ENCODE results near the gene PAX9.

PAX9 gene

DNA sequence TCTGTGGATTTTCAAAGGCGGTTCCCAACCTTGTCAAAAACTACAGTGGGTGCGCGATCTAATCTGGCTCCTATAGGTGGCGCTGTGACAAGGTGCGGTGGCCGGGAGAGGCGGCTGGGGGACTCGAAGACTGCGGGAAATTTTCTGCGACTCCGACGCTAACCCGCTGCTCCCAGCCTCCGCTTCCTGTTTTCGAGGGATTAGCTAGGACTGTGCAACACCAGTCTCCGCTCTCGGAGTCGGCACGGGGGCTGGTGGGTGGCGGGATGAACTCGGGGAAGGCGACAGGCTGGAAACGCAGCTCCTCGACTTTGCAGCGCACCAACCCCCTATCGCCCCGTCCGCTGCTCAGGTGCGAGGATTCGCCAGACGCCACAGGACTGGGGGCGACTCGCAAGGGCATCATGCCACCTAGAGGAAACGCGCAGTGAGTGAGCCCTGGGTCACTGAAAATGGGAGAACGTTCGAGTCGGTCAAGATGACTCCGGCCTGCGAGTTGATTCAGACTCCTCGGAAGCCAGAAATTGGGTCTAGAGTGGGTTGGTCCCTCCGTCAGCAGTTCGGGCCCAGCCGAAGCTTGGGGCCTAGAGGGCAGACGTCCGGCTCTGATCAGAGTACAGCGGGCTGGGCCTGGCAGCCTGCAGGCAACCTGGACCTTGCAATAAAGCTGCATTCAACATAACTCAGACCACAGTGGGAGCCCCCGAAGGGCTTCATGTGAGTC, 5.5 kb upstream of the PAX9 start:
- Histone ChIP-seq H2BK15ac (ENCODE audit: low read length) (no peak overlapping the region), H3K4ac (ENCODE audit: low read length) (no peak overlapping the region), H3K27ac (replicated peaks; ENCODE audit: low read length) (no peak overlapping the region), H4K8ac (ENCODE audit: low read depth, low read length) (no peak overlapping the region), H2AK5ac (ENCODE audit: low read depth, low read length) (no peak overlapping the region), H3K4me1 (ENCODE audit: control insufficient read depth in 2 of 2, insufficient read depth in 1 of 2, low read depth in 1 of 2, low read length in 2 of 2) (peaks cover 0 to 8% of the 10 kb centered on the region in 2 donors), H3K4me2 (ENCODE audit: insufficient read depth, low read length, poor library complexity, severe bottlenecking) (peak overlapping the region; percentile 60), H3K18ac (ENCODE audit: low read length) (peak overlapping the region; percentile 50), H2BK12ac (ENCODE audit: low read length) (no peak overlapping the region), H2BK5ac (ENCODE audit: low read length) (no peak overlapping the region), H3K79me1 (ENCODE audit: low read depth, low read length) (no peaks in the 10 kb centered on the region), H2BK120ac (ENCODE audit: low read depth, low read length) (no peak overlapping the region), H3K9me3 (replicated peaks in 1 of 2; ENCODE audit: control insufficient read depth in 2 of 2, insufficient read depth in 1 of 2, low read depth in 1 of 2, low read length in 2 of 2) (peaks cover 2 to 5% of the 10 kb centered on the region in 2 donors), H3K36me3 (replicated peaks in 1 of 2; ENCODE audit: control insufficient read depth in 2 of 2, insufficient read depth in 2 of 2, low read length in 2 of 2) (no peaks in the 10 kb centered on the region), H3K23ac (ENCODE audit: low read depth, low read length, poor library complexity) (no peak overlapping the region), H4K91ac (ENCODE audit: low read depth, low read length, poor library complexity) (no peak overlapping the region), H3K4me3 (ENCODE audit: low read length in 2 of 2) (peak overlapping the region; percentile 19 to 51), H3K27me3 (ENCODE audit: control insufficient read depth in 3 of 3, insufficient read depth in 3 of 3, low read depth in 1 of 3, low read length in 3 of 3) (peaks cover 60 to 100% (median 95%) of the 10 kb centered on the region in 3 experiments), H2AFZ (ENCODE audit: low read length) (peak overlapping the region; percentile 90), H3K9ac (ENCODE audit: low read depth, low read length, poor library complexity) (peak overlapping the region; percentile 7), H3K14ac (ENCODE audit: low read length) (no peak overlapping the region)
- WGBS, 2 donors (ENCODE audit: extremely low coverage in 2 of 2, insufficient read length in 2 of 2, insufficient replicate concordance in 1 of 2): no CpG with 5 or more reads among the region's 48 CpGs
- no peak for DNase-seq (ENCODE audit: low spot score)

DNA sequence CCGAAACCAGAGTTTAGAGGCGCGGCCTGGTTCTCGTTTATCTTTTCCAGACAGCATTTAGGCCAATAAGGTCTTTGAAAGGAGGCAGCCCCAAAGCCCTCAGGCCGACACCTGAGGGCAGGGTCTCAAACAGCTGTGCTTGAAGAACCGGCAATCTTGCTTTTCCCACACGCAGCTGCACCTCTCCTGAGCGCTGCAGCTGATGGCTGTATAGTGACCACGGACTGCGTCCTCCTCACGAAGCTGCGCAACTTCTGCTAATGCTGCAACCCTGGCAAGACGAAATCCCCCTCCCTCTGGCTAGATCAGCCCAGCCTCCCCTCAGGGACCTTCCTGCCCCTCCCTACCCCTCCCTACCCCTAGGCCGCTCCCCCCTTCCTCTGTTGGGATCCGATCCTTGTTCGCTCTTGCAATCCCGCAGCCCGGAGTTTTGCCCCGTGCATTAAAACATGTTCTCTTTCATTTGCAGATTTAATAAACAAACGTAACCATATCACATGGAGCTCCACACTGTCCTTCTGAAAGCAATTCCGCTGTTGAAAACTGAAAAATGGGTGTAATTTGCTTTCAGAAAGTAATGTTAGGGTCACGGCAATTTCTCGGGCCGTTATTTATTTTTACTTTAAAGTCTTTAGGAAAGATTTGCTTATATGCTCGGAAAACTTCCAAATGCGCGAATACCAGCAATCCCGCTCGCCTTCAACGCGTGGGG, 4.8 kb upstream of the PAX9 start:
- H2AK5ac ChIP-seq (ENCODE audit: low read depth, low read length): no peak overlapping the region
- no peak for DNase-seq (ENCODE audit: low spot score)
- H3K4ac ChIP-seq (ENCODE audit: low read length): no peak overlapping the region
- no peak overlapping the region for H3K4me2 ChIP-seq (ENCODE audit: insufficient read depth, low read length, poor library complexity, severe bottlenecking)
- no peak overlapping the region for H2BK120ac ChIP-seq (ENCODE audit: low read depth, low read length)
- no peak overlapping the region for H4K8ac ChIP-seq (ENCODE audit: low read depth, low read length)
- H2BK5ac ChIP-seq (ENCODE audit: low read length): no peak overlapping the region
- H3K14ac ChIP-seq (ENCODE audit: low read length): no peak overlapping the region
- H2AFZ ChIP-seq (ENCODE audit: low read length): peak overlapping the region; percentile 90
- H3K27ac ChIP-seq (replicated peaks; ENCODE audit: low read length): no peak overlapping the region
- H4K91ac ChIP-seq (ENCODE audit: low read depth, low read length, poor library complexity): no peak overlapping the region
- peaks cover 3 to 13% of the 10 kb centered on the region in 2 donors for H3K4me1 ChIP-seq (ENCODE audit: control insufficient read depth in 2 of 2, insufficient read depth in 1 of 2, low read depth in 1 of 2, low read length in 2 of 2)
- no peak overlapping the region for H3K4me3 ChIP-seq (ENCODE audit: low read length in 2 of 2)
- H3K27me3 ChIP-seq (ENCODE audit: control insufficient read depth in 3 of 3, insufficient read depth in 3 of 3, low read depth in 1 of 3, low read length in 3 of 3): peaks cover 64 to 100% (median 94%) of the 10 kb centered on the region in 3 experiments
- H3K9me3 ChIP-seq (replicated peaks in 1 of 2; ENCODE audit: control insufficient read depth in 2 of 2, insufficient read depth in 1 of 2, low read depth in 1 of 2, low read length in 2 of 2): peaks cover 2 to 5% of the 10 kb centered on the region in 2 donors
- no peaks in the 10 kb centered on the region for H3K79me1 ChIP-seq (ENCODE audit: low read depth, low read length)
- H2BK12ac ChIP-seq (ENCODE audit: low read length): no peak overlapping the region
- peak overlapping the region; percentile 56 for H3K23ac ChIP-seq (ENCODE audit: low read depth, low read length, poor library complexity)
- H3K36me3 ChIP-seq (replicated peaks in 1 of 2; ENCODE audit: control insufficient read depth in 2 of 2, insufficient read depth in 2 of 2, low read length in 2 of 2): no peaks in the 10 kb centered on the region
- no peak overlapping the region for H2BK15ac ChIP-seq (ENCODE audit: low read length)
- H3K18ac ChIP-seq (ENCODE audit: low read length): no peak overlapping the region
- WGBS, 2 donors (ENCODE audit: extremely low coverage in 2 of 2, insufficient read length in 2 of 2, insufficient replicate concordance in 1 of 2): no CpG with 5 or more reads among the region's 31 CpGs
- H3K9ac ChIP-seq (ENCODE audit: low read depth, low read length, poor library complexity): no peak overlapping the region

DNA sequence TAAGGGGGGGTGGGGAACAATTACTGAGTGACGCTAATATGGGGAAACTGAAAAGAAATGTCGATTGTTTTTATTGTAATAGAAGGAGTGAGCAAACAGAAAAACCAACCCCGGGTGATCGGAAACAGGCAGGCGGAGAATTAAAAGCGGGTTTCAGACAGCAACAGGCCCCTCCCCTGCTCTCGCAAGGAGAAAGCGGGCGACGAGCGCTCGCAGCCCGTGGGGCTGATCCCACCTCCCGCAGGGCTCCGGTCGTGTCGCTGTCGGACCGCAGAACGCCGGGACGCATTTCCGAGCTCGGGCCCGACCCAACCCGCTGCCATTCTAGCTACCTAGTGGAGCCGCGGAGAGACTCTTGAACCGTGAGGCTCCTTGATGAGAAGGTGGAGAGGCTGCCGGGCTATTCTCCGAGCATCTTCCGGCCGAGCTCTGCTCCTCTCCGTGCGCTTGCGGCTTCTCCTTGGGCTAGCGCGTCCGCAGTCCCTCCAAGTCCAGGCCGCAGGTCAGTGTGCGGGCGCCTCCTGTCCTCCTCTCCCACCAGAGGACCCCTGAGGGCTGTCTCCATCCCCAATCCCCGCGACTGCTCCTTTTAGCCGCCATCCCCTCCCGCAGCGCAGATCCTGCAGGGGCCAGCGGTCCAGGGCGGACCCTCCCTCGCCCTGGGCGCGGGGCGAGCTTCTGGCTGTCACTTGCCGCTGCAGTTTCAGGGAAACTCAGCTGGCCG, 4.1 kb upstream of the PAX9 start:
- Histone ChIP-seq H3K27ac (replicated peaks; ENCODE audit: low read length) (no peak overlapping the region), H3K27me3 (ENCODE audit: control insufficient read depth in 3 of 3, insufficient read depth in 3 of 3, low read depth in 1 of 3, low read length in 3 of 3) (peaks cover 68 to 100% (median 97%) of the 10 kb centered on the region in 3 experiments), H2AFZ (ENCODE audit: low read length) (peak overlapping the region; percentile 92), H3K79me1 (ENCODE audit: low read depth, low read length) (no peaks in the 10 kb centered on the region), H3K4me2 (ENCODE audit: insufficient read depth, low read length, poor library complexity, severe bottlenecking) (peak overlapping the region; percentile 29), H2BK15ac (ENCODE audit: low read length) (no peak overlapping the region), H2BK5ac (ENCODE audit: low read length) (no peak overlapping the region), H3K4me3 (ENCODE audit: low read length in 2 of 2) (peak overlapping the region in 1 of 2 donors; percentile 24), H3K4me1 (ENCODE audit: control insufficient read depth in 2 of 2, insufficient read depth in 1 of 2, low read depth in 1 of 2, low read length in 2 of 2) (peaks cover 4 to 18% of the 10 kb centered on the region in 2 donors), H2BK120ac (ENCODE audit: low read depth, low read length) (no peak overlapping the region), H3K9me3 (replicated peaks in 1 of 2; ENCODE audit: control insufficient read depth in 2 of 2, insufficient read depth in 1 of 2, low read depth in 1 of 2, low read length in 2 of 2) (peaks cover 2 to 5% of the 10 kb centered on the region in 2 donors), H3K4ac (ENCODE audit: low read length) (no peak overlapping the region), H2BK12ac (ENCODE audit: low read length) (no peak overlapping the region), H4K8ac (ENCODE audit: low read depth, low read length) (no peak overlapping the region), H2AK5ac (ENCODE audit: low read depth, low read length) (no peak overlapping the region), H3K23ac (ENCODE audit: low read depth, low read length, poor library complexity) (no peak overlapping the region), H3K9ac (ENCODE audit: low read depth, low read length, poor library complexity) (peak overlapping the region; percentile 22), H3K36me3 (replicated peaks in 1 of 2; ENCODE audit: control insufficient read depth in 2 of 2, insufficient read depth in 2 of 2, low read length in 2 of 2) (no peaks in the 10 kb centered on the region), H4K91ac (ENCODE audit: low read depth, low read length, poor library complexity) (no peak overlapping the region), H3K14ac (ENCODE audit: low read length) (no peak overlapping the region), H3K18ac (ENCODE audit: low read length) (peak overlapping the region; percentile 2)
- DNase-seq (ENCODE audit: low spot score): no peak
- no CpG with 5 or more reads among the region's 55 CpGs for WGBS, 2 donors (ENCODE audit: extremely low coverage in 2 of 2, insufficient read length in 2 of 2, insufficient replicate concordance in 1 of 2)
